ENCODE measurements around the gene MAPRE2.

Gene MAPRE2

DNA sequence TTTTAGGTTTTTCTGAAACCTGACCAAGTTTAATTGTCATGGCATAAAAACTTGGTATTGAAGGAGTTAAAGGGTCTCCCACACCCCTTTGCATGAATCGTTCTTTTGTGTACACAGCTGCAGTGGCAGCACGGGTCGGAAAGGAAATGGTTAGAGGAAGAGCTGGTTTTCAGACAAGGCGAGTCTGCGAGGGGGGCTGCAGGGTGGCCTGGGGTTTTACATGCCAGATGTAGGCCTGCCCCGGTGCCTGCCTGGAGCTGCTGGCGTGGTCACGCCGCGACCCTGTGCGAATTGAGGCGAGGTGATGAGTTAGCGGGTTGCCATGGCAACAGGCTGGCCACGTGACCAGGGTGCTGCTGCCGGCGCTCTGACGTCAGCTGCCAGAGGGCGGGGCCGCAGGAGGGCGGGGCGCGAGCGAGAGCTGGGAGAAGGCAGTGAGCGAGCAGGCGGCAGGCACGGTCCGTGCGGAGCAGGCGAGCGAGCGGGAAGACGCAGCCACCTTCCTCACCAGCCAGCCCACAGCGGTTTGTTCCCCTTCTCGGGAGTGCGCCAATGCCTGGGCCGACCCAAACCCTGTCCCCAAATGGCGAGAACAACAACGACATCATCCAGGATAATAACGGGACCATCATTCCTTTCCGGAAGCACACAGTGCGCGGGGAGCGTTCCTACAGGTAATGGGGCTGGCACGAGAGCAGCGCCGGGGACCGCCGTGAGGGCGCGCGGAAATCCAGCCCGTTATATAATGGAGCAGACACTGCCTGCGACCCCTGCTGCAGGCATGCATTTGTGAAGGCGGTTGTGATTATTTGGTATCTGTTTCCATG, at the start of gene MAPRE2:
TSS of gene MAPRE2 (plus strand) at position 426 of the 827 bp plus-strand sequence. CDS start at position 553, 127 bp downstream.
- DNase-seq: peak; percentile 92 to 99

DNA sequence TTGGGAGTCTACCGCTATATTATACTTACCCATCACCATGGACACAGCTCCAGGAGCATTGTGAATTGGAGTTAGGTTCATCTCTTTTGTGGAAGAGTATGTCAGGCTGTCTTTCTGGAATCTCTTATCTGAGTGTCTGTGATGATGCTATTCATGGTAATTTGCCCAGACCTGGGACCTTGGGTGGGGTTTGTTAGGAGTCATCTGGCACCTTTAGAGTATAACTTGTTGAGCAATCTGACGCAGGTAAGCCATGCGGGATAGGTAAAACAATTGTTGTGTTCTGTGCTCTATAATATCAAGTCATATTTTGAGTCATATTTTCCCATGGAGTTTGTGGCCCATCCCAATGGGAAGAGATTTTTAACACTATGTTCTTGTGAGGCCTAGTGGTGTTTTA, 49.7 kb upstream of the MAPRE2 start:
- DNase-seq: no peak

DNA sequence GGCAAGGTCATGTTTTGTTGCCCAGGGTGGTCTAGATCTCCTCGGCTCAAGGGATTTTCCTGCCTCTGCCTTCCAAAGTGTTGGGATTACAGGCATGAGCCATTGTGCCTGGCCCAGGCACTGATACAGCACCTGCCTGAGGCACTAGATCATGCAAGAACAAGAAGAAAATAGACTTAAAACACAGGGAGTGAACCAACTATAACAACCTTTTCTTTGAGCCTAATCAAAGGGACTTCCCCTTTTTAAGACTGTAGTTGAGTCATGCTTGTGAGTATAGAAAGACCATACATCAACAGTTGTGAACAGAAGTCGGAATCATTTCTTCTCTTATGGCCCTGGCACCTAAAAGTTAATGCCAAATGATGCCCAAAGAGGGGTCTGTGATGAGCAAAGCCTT, 47.9 kb upstream of the MAPRE2 start:
- peak; percentile 14 to 15 for DNase-seq

DNA sequence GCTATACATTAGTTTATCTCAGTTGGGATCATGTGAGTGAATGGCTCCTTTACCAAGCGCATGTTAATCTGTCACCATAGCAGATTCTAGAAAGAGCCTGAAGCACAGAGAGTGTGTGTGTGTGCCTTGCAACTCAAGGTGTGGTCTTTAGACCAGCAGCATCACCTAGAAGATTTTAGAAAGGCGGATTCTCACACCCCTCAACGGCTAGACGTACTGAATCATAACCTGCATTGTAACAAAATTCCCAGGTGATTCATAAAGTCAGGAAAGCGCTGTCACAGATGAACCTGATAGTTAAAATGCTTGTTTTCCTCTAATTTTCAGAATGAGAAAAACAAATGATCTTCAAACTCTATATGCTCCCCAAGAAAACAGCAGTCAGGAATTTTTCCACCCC, 45.5 kb upstream of the MAPRE2 start:
- no peak for DNase-seq

DNA sequence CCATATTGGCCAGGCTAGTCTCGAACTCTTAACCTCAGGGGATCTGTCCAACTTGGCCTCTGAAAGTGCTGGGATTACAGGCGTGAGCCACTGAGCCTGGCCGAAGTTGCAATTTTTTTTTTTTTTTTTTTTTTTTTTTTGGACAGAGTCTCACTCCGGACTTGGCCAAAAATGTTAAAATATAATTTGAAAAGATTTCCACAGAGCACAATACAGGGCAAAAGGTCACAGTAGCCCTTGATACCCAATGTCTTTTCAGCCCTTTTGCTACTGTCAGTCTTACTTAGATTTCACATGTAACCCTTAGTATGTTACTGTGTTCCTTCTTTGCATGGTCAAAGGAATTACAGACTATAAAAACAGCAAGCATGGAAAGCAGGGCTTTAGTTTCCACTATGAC, 42.6 kb upstream of the MAPRE2 start:
- DNase-seq: no peak

DNA sequence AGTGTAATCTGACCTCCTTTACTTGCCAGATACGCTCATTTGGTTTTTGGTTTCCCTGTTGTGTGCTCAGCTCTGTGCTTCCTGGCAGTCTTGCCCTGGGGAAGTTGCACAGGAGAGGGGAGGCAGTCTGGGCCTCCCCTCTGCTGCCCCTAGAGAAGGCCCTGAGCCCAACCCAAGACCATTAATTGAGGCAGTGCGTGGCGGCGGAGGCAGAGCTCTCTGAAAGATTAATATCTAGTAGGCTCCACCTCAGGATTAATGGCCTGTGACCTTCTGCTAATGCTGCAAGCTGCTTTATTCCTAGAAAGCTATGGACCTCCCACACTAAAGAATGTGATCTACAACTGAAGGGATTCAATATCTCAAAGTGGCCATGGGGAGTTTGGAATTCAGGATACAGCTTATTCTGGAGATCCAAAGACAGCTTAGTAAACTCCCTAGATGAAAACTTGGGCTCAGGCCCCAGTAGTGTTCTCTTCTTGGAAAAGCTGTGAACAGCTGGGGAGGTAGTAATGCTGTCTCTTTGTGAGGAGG, 41.4 kb upstream of the MAPRE2 start:
- no peak for DNase-seq

DNA sequence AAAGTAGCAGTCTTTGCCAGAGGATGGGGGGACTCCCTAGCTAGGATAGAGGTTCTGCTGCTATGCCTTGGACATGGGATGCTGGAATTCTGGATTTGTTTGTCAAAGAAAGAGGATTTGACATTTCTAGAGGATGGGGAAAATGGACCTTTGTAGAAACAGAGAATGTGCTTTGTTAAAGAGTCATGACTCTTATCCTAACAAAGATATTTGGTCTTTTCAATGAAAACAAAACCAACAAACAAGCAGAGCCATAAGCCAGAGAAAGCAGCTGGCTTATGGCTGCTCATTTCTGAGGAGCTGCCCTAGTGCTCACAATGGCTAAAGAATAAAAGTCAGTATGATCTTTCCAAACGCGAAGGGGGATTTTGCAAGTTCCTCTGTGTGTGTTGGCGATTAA, 40.8 kb upstream of the MAPRE2 start:
- DNase-seq: no peak

DNA sequence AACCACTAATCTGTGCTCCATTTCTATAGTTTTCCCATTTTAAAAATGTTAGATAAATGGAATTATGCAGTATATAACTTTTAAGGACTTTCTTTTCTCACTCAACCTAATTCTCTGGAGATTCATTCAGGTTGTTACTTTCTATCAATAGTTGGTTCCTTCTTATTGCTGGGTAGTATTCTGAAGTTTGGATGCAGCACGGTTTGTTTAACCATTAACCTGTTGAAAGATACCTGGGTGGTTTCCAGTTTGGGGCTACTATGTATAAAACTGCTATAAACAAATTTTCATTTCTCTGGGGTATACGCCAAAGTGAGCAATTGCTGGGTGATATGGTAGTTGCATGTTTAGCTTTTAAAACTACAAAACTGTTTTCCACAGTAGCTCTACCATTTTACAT, 39.1 kb upstream of the MAPRE2 start:
- DNase-seq: no peak

DNA sequence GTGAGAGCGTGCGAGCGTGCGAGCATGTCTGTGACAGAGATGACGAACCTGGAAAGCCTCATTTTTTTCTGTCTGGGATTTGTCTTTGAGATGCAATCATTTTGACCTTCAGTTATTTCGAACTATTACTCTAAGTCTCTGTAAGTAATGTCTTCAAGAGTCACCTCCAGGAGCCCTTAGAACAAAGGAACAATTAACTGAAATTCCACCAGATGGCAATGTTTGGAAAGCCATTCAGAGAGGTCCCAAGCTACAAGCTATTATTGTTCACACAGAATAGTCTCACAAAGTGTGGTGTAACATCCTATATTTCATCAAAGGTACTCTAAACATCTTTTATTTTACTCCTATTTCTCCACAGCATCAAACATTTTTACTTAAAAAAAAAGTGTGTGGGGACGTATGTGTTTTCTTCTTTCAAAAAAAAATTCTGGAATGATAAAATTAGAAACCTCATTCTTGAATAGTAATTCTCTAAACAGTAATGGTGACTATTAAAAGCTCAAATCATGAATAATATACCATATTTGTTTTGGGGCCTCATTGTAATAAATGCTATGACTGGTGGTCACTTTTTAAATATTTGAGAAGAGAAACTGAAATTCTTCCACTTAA, 35.1 kb upstream of the MAPRE2 start:
- DNase-seq: peak; percentile 54 to 84

DNA sequence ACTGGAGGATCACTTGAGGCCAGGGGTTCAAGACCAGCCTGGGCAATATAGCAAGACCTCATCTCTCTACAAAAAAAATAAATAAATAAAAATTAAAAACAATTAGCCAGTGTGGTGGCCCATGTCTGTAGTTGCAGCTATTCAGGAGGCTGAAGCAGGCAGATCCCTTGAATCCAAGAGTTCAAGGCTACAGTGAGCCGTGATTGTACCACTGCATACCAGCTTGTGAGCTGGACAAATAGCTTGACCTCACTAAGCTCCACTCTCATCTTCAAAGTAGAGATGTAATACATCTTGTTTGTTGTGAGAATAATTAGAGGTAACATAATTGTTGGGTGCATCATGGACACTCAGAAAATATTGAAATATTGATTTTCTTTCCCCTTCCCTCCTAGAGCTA, 31.1 kb upstream of the MAPRE2 start:
- no peak for DNase-seq

DNA sequence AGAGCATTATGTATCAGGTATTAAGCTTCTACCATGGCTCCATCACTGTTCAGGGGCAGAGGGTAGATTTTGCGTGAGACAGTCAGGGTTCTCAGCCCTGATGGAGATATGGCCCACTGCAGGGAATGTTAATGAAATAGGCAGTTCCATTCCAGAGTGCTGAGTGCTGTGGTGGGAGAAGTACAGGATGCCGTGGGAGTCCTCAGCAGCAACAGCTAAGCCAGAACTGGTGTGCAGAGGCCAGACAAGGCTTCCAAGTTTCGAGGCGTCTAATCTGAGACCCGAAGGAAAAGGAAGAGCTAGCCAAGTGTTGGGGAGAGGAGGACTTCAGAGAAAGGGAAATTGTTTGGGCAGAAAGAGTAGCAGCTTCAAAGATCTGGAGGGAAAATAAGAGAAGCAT, 30.2 kb upstream of the MAPRE2 start:
- DNase-seq: no peak

DNA sequence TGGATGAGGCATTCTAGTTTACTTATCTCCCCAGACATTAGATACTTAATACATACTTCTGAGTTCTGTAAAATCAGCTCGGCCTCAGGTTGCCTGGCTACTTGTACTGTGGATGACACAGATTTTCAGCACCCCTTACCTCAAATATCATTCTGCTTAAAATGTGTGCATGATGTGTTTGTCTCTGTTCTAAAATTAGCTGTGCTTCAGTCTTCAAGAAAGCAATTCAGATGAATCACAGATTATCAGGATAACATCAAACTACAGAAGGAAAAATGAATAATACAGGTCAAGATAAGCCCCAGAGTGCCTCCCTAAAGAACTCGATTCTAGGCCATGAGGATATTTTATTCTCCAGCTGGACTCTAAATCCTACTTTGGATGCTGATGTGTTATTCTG, 21.3 kb upstream of the MAPRE2 start:
- DNase-seq: no peak

DNA sequence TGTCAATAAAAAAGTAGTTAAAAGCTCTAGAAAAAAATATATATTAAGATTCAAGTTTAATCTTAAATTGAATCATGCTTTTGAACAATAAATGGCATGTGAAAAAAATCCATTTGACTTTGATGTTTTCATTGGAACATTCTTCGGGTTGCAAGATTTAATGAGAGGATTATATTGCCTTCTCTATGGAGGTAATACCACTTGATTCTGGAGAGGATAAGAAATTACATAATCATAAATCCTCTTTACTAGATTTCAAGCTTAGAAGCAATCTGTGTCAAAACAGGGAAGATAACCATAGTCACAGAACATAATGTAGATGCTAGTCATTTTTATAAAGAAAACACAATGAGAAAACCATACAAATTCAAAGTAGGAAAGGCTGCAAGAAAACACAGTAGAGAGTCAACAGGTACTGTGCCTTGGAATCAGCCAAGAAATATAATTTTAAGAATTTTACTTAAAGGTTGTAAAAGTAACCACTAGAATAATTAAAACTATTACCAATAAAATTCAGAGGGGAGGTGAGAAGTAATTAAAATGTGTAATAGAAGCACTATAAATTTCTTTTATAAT, 18.7 kb upstream of the MAPRE2 start:
- DNase-seq: no peak

DNA sequence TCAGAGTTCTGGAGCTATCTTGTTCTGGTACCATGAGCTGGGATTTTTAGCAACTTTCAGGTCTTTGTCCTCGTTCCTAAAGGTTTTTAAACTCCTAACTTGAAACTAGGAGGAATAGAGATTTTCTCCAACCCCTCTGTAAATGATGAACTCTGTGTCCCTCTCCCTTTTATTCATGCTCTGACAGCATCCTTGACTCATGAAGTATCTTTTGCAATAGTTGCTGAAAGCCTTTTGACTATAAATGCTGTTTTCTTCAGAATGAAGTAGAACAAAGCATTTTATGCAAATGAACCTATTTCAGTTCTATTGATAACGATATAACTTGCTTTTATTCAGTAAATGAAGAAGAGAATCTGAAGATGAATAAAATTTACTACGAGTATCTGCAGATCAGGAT, 17.0 kb upstream of the MAPRE2 start:
- no peak for DNase-seq

DNA sequence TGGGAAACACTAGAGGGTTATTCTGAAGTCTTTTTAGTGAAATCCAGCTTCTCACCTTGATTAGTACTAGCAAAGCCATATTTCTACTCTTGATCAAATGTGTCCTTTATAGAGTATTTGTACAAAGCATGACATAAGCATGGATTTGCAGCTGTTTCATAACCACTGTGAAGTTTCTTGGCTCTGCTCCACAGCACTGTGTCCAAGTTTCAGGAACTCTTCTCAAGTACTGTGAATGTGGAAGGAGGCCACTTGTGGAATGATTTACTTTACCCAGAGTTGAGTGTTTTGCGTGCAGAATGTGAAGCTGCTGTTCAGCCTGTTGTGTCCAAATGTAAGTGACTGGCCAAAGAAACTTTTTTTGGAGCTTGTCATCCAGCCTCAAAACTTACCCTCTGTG, 16.2 kb upstream of the MAPRE2 start:
- DNase-seq: no peak

DNA sequence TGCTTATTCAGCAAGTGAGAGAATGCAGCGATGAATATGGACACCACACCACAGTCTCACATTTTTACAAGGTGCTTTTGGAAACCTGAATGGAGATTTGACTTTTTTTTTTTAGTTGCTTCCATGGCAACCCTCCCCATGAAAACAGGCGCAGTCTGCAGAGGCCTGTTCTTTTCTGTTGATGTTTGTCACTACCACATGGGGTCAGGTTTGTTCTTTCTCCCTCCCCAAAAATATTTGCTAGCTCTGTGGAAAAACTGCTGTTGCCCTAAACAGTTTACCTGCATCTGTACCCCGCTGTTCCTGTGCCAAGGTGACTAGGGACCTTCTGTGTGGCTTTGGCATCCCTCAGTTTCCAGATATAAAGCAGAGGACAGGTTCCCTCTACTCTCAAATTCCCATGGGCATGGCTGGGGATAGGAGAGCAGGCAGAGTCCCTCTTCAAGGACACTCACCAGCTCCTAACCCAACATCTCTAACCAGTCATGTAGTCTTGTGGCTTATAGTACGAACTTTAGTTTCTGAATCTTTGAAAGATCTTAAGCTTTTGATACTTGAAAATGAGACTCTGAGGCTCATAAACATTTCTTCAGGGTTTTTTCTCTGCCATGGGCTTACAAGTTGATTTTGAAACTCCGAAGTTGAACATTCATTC, 14.7 kb upstream of the MAPRE2 start:
- no peak for DNase-seq

DNA sequence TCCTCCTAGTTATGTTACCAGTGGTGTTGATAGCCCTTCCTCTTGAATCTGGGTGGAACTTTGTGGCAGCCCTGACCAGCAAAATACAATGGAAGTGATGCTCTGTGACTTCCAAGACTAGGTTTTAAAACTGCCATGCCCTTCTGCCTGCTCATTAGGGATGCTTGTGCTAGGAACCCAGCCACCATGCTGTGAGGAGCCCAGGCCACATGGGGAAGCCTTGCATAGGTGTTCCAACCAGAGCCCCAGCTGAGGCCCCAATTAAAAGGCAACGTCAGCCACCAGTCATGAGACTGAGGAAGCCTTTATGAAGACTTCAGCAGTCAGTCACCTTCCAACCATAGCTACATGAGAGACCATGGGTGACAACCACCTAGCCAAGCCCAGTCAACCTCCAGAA, 14.0 kb upstream of the MAPRE2 start:
- DNase-seq: no peak

DNA sequence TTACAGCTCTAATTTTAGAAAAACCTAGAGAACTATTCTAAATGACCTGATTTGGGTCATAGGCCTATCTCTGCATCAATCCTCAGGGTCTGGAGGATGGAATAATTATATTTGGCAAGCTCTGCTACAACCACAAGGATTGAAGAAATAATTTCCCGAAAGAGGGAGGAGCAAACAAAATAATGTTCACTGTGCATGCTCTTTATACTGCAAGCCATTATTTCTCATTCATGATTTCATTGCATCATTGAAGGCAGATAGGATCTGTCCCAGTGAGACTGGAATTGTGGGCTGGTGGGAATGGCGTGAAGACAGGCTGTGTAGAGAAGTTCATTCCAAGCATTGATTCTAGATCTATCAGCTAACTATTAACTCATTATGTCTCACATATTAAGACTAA, 12.7 kb upstream of the MAPRE2 start:
- no peak for DNase-seq

DNA sequence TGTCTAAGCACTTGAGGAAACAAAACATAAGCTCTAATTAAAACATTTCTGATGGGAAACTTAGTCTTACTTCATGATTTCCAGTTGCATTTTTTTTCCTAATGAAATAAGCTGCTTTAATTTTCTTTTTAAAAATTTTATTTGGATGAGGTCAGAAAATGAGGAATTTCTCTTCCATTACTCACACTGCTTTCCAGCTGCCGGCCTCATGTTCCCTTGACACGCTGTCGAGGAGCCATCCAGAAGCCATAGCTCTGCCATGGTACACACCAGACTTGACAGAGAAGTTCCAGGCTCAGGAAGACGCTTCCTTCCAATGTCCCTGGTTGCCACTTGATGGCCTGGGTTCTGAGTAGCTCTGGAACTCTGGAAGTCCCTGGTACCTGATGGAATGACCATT, 12.1 kb upstream of the MAPRE2 start:
- no peak for DNase-seq

DNA sequence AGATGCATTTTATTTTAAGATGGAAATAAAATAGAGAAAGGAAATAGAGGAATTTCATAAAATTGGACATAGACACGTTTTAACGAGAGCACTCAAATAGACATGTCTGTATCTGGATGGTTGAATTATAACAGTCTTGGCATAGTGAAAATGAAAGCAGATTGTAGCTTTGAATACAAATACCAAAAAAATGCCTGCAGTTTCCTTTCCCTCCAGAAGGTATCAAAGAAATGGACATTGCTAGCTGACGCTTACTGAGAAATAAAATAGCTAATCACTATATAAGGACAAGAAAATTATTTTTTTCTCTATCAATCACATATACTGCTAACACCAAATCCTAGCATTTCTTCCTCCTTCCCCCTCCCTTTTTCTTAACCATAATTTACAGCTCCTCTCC, 11.4 kb upstream of the MAPRE2 start:
- DNase-seq: peak; percentile 29 to 59

DNA sequence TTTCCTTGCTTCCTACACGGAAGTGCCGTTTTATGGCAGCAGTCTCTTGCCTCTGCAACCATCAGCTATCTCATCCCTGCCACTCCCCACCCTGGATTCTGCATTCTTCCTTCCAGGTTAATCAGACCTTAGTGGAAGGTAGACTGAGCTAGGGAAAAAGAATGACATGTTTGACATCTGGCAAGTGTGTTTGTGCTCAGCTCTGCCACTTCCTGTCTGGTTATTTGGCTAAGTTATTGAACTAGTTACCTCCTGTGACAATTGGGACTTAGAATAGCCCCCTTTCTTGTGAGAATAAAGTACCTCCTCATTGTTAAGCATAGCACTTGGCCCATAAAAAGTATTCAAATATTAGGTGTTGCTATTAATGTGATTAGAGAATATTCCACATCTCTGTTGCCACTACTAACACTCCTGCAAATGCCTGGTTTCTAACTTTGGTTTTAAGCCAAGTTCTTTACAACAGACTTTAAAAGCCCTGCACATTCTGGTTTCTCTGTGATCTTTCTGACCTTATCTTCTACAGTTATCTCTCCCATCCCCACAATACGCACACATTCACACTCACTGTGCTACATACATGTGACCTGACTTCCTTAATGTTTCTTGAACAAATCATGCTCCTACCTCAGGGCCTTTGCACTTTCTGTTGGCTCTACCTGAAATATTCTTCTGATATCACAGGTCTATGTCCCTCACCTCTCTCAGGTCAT, 10.8 kb upstream of the MAPRE2 start:
- no peak for DNase-seq

DNA sequence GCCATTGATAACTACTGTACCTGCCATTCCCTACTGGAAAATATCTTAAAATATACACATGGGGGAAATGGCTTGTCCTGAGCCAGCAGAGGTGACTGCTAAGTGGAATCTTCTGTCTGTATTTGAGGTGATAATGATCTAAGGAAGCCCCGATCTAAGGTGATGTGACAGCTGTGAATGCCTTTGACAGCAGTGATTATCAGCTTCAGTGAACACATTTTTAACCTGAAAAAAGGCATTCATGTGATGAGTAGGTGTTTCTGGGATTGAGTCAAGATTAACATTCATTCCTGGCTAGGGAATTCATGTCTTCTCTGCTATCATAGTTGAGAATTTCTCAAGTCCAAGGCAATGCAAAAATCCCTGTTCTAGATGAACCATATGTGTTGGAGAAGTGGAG, 9.1 kb upstream of the MAPRE2 start:
- no peak for DNase-seq

DNA sequence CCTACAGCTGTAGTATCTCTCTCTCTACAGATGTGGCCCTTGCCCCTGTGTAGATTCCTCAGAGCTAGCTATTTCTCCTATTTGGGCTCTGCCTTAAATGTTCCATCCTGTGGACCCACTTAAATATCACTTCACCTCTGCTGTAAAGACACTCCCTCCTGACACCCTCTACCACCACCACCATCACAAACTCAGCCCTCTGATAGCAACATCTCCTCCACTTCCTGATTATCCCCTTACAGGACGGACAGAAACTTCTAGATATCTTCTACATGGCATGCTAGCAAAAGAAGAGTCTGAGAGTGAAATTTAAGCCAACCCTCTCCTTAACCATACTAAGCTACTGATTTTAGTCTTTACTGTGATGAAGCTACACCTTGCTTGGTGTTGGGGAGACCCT, 3.2 kb upstream of the MAPRE2 start:
- DNase-seq: no peak

Data from inflammatory macrophage treated with lipopolysaccharide for 1 hour (primary cell).